ENCODE measurements around the gene PMFBP1. TPM values are rescaled to one million over a fixed set of nuclear protein-coding genes. Genes with fewer than 3 reads are reported as not detected.

The PMFBP1 gene
- total and polyA plus RNA-seq, 2 experiments from 2014 or later: 2.6 to 3.3 TPM

GRCh38 chr16:72132726-72133125, 39.2 kb downstream of the PMFBP1 start:
- H3F3A ChIP-seq (replicated peaks; ENCODE audit: low read depth): no peaks in the 10 kb centered on the region
- Mint-ChIP-seq H3K4me3 (no peak overlapping the region), H3K27ac (no peak overlapping the region), H3K27me3 (ENCODE audit: insufficient read depth, low read depth, poor library complexity) (peaks cover 12% of the 10 kb centered on the region), H3K4me1 (peaks cover 18% of the 10 kb centered on the region), H3K36me3 (ENCODE audit: low read depth) (no peaks in the 10 kb centered on the region; the same call in 2 of the 3 replicates), H3K9me3 (no peaks in the 10 kb centered on the region)
- no peak for TF ChIP-seq POLR2AphosphoS5 (IDR thresholded peaks at IDR 0.05; ENCODE audit: low read depth)
- no peak for TF ChIP-seq EZH2 (IDR thresholded peaks at IDR 0.05; ENCODE audit: low read depth, unreplicated experiment)
- no peak for TF ChIP-seq ZNF114 (CRISPR knock-in tag; IDR thresholded peaks at IDR 0.05)
- no peak for TF ChIP-seq JUNB (IDR thresholded peaks at IDR 0.05; ENCODE audit: unreplicated experiment)
- no peak for TF ChIP-seq CREB1 (CRISPR knock-in tag; IDR thresholded peaks at IDR 0.05; ENCODE audit: low read depth)
- TF ChIP-seq, protein P1, sequence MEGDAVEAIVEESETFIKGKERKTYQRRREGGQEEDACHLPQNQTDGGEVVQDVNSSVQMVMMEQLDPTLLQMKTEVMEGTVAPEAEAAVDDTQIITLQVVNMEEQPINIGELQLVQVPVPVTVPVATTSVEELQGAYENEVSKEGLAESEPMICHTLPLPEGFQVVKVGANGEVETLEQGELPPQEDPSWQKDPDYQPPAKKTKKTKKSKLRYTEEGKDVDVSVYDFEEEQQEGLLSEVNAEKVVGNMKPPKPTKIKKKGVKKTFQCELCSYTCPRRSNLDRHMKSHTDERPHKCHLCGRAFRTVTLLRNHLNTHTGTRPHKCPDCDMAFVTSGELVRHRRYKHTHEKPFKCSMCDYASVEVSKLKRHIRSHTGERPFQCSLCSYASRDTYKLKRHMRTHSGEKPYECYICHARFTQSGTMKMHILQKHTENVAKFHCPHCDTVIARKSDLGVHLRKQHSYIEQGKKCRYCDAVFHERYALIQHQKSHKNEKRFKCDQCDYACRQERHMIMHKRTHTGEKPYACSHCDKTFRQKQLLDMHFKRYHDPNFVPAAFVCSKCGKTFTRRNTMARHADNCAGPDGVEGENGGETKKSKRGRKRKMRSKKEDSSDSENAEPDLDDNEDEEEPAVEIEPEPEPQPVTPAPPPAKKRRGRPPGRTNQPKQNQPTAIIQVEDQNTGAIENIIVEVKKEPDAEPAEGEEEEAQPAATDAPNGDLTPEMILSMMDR (conservative IDR thresholded peaks at IDR 0.05; ENCODE audit: low read depth in 2 of 2): no peak
- no peak for TF ChIP-seq STAT1 (IDR thresholded peaks at IDR 0.05; ENCODE audit: unreplicated experiment)
- TF ChIP-seq EZH2phosphoT487 (IDR thresholded peaks at IDR 0.05; ENCODE audit: unreplicated experiment): no peak
- no peak for TF ChIP-seq NANOG (IDR thresholded peaks at IDR 0.05; ENCODE audit: borderline replicate concordance)
- TF ChIP-seq ZNF462 (CRISPR knock-in tag; IDR thresholded peaks at IDR 0.05): no peak
- H3K4me2 ChIP-seq: no peak overlapping the region
- H3K27me3 ChIP-seq (ENCODE audit: insufficient read depth): no peaks in the 10 kb centered on the region
- no peaks in the 10 kb centered on the region for H3K79me2 ChIP-seq (replicated peaks; ENCODE audit: insufficient read depth)
- ATAC-seq (no peak), DNase-seq (ENCODE audit: low spot score) (no peak)
- no peak overlapping the region for H2AFZ ChIP-seq
- no peaks in the 10 kb centered on the region for H4K20me1 ChIP-seq (replicated peaks; ENCODE audit: insufficient read depth)
- H3K27ac ChIP-seq (ENCODE audit: low read depth): no peak overlapping the region
- H3K4me3 ChIP-seq: no peak overlapping the region
- no peaks in the 10 kb centered on the region; the same call in 1 of the 2 replicates for H3K4me1 ChIP-seq (ENCODE audit: insufficient read depth)
- H3K36me3 ChIP-seq (ENCODE audit: insufficient read depth): no peaks in the 10 kb centered on the region
- H3K9me2 ChIP-seq (ENCODE audit: insufficient read depth): no peaks in the 10 kb centered on the region
